Lower leg skin (tissue), 4 donors: ENCODE data around the gene ASB10. TPM values are rescaled to one million over a fixed set of nuclear protein-coding genes. Genes with fewer than 3 reads are reported as not detected.

Experiments used
- DNase-seq, 2 donors: peaks; one replicate each; pipeline ENCODE4 v3.0.0-alpha.2; 2019; ENCODE audit warnings: low spot score in 2 of 2
- H3K4me3 ChIP-seq: fragments of 200-600 bp; sonication (generic); 2 replicates; pipeline ENCODE4 v1.5.1; 2017; ENCODE audit warnings: mild to moderate bottlenecking, low read depth; ENCODE audit not compliant: poor library complexity, severe bottlenecking
- POLR2A ChIP-seq, 2 donors: fragments of 450-650 bp; IDR thresholded peaks; one replicate each; pipeline ENCODE4 v1.6.1; 2016 to 2017; ENCODE audit warnings: antibody characterized with exemption in 2 of 2, mild to moderate bottlenecking in 1 of 2, moderate library complexity in 1 of 2
- WGBS, 2 donors: methylation state at CpG; one replicate each; pipeline ENCODE4 v1.1.5; 2018; 5-methylcytosine and 5-hydroxymethylcytosine counted together
- intact Hi-C: fragments of 100-400 bp; cut with DNase I; formaldehyde crosslinking; loops from one replicate; pipeline ENCODE4 v1.15.0; 2023; ENCODE audit warnings: low total_unique reads
- total RNA-seq, 4 donors: library from RNA; depleted of rRNA; stranded (reverse); fragments of >200 nt; gene quantifications; one replicate each; pipeline ENCODE4 v1.1.0, GENCODE V29; 2016
- TF ChIP-seq, protein P1 (sequence below), 3 donors: fragments of 450-650 bp; IDR thresholded peaks; one replicate each; pipeline ENCODE4 v1.5.1; 2016; ENCODE audit warnings: antibody characterized with exemption in 3 of 3, mild to moderate bottlenecking in 3 of 3, moderate library complexity in 2 of 3

The ASB10 gene
- total RNA-seq, 4 donors from 2014 or later, result not detected

DNA sequence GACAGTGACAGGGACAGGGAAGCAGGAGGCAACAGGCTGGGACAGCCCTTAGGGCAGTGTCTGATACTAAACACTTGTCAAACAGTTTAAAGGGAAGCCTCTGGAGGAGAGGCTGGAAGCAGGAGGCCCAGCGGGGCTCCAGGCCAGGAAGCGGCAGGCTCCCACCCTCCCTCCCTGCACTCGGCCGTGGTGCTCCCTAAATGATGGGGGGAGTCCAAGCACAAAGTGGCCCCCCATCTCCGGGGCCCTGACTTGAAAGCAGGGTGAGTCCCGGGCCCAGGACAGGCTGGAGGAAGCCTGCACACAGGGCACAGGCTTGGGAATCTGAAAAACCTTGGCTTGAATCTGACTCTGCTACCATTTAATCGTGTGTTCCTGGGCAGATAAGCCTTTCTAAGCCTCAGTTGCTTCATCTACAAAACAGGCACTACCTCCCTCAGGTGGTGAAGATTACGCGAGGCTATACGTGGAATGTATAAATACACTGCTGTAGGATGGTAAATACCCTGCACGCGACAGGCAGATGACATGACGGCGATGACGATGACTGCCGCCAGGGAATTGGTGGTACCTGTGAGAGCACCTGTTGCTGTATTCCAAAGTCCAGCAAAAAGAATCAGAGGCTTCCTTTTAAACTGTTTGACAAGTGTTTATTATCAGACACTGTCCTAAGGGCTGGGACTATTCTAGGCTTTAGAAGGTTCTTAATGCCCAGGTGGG, 53.6 kb downstream of the ASB10 start:
- TF ChIP-seq, protein P1, sequence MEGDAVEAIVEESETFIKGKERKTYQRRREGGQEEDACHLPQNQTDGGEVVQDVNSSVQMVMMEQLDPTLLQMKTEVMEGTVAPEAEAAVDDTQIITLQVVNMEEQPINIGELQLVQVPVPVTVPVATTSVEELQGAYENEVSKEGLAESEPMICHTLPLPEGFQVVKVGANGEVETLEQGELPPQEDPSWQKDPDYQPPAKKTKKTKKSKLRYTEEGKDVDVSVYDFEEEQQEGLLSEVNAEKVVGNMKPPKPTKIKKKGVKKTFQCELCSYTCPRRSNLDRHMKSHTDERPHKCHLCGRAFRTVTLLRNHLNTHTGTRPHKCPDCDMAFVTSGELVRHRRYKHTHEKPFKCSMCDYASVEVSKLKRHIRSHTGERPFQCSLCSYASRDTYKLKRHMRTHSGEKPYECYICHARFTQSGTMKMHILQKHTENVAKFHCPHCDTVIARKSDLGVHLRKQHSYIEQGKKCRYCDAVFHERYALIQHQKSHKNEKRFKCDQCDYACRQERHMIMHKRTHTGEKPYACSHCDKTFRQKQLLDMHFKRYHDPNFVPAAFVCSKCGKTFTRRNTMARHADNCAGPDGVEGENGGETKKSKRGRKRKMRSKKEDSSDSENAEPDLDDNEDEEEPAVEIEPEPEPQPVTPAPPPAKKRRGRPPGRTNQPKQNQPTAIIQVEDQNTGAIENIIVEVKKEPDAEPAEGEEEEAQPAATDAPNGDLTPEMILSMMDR (IDR thresholded peaks at IDR 0.05), result no peak
- TF ChIP-seq POLR2A (IDR thresholded peaks at IDR 0.05), result no peak
- no peak overlapping the region for H3K4me3 ChIP-seq
- 92 to 94% methylated on average over 14 to 16 of the region's 16 CpGs for WGBS, 2 donors
- no peak for DNase-seq
- intact Hi-C loops, result loop anchor here (5.0 kb wide), 1 partner anchor 169 kb away; no protein-coding TSS in a partner anchor

DNA sequence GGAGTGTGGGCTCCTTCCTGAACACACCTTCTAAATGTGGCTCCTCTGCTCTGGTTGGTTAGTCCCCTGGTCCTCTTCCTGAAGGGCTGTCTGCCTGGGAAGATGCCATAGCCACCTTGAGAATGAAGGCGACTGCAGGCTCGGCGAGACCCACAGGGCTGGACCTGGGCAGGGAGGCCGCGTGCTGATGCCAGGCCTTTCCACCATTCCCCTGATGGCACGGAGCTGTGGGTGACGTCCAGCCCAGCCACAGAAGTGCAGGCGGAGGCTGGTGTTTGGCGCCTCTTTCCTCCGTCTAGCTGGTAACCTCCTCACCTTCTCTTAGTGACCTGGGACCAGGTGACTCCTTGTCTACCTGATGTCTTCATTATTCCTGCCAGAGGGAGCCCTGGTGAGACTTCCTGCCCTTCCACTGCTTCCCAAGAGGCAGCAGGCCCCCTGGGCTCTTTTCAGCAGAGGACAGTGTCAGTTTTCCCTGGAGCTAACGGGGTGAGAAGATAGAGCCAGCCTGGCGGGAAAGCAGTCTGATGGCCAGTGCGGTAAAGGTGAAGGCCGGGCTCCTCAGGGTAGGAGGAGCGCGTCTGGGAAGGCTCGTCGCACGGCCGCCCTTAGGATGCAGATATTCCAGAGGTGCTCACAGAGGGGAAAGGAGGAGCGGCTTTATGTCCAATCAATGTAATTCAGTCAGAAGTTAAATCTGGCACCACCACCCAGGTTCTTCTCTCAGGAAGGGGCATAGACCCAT, 54.4 kb downstream of the ASB10 start:
- no peak overlapping the region for H3K4me3 ChIP-seq
- WGBS, 2 donors, result 96% methylated on average over 18 to 21 of the region's 21 CpGs
- DNase-seq, result no peak
- intact Hi-C loops, result loop anchor here (5.0 kb wide), 1 partner anchor 170 kb away; no protein-coding TSS in a partner anchor
- TF ChIP-seq POLR2A (IDR thresholded peaks at IDR 0.05), result no peak
- TF ChIP-seq, protein P1 (IDR thresholded peaks at IDR 0.05), result no peak

DNA sequence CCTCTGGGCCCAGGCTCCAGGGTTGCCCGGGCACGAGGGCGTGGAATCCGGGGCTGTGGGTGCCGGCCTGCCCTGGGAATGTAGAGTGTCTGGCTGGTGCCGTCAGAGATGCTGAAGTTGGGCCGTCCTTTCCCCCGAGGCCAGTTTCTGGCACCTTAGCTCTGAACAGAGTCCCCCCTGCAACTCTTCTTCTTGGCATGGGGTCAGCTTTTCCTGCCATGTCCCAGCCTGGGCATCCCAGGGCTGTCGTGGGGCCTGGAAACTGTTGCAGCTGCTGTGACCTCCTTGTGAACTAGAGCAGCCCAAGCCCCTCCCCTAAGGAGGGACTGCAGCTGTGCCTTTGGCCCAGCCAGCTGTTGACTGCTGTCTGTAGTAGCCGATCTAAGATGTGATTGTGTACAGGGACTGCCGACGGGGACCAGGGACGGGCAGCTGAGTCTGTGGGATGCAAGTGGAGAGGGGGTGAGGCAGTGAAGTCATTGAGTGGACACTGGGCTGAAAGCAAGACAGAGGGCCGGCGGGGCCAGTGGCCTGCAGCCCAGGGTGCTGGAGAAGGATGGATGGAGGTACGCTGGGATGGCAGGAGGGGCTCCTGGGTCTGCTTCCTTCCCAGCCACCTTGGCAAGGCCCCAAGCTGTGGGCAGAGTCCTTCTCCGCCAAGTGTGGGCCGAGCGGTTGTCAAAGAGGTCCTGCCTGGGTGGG, 55.3 kb downstream of the ASB10 start:
- WGBS, 2 donors, result 87 to 89% methylated on average over 19 of the region's 19 CpGs
- intact Hi-C loops, result loop anchor here (5.0 kb wide), 1 partner anchor 171 kb away; no protein-coding TSS in a partner anchor
- no peak overlapping the region for H3K4me3 ChIP-seq
- no peak for DNase-seq
- TF ChIP-seq, protein P1 (IDR thresholded peaks at IDR 0.05), result no peak
- TF ChIP-seq POLR2A (IDR thresholded peaks at IDR 0.05), result no peak

DNA sequence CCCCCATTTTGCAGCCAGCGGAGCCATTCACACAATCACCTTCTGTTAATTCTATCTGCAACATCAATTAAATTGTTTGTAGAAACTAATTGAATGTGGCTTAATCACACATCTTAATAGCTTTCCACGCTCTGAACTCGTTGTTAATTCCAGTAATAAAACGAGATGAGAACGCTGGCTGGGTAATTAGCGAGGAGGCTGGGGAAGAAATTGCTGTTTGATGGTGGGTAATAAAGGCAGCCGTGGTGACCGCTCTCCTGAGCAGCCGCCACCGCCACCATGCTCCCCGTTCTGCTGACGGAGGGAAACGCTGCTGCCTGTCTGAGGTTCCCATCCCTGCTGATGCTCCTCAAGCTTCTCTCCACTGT, 55.8 kb downstream of the ASB10 start:
- DNase-seq, result no peak
- intact Hi-C loops, result loop anchor here (5.0 kb wide), 1 partner anchor 171 kb away; no protein-coding TSS in a partner anchor
- no peak overlapping the region for H3K4me3 ChIP-seq
- WGBS, 2 donors, result 91 to 92% methylated on average over 13 of the region's 13 CpGs
- TF ChIP-seq POLR2A (IDR thresholded peaks at IDR 0.05), result no peak
- TF ChIP-seq, protein P1 (IDR thresholded peaks at IDR 0.05), result no peak

DNA sequence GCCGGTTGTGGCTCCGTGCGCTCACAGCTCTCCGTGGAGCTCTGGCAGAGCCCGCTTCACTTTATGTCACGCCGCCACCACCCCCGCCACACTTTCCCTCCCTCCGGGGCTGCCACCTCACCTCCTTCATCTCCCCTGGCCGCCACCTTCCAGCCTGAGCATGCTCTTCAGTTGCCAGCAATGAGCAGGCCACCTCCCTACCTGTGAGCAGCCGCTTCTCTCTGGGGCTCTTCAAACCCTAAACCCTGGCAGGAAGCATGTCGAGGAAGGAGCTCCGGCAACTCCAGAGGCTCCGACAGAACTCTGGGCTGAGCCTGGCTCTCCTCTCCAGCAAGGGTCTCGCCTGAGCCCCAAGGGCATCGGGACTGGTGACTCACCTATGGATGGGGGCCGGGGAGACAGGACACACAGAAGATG, 56.3 kb downstream of the ASB10 start:
- H3K4me3 ChIP-seq, result no peak overlapping the region
- 87 to 91% methylated on average over 17 of the region's 17 CpGs for WGBS, 2 donors
- no peak for TF ChIP-seq POLR2A (IDR thresholded peaks at IDR 0.05)
- TF ChIP-seq, protein P1 (IDR thresholded peaks at IDR 0.05), result no peak
- DNase-seq, result no peak
- intact Hi-C loops, result loop anchor here (5.0 kb wide), 1 partner anchor 172 kb away; no protein-coding TSS in a partner anchor
